Endothelial cell of umbilical vein (primary cell): ENCODE measurements around the gene PIEZO2. TPM values are rescaled to one million over a fixed set of nuclear protein-coding genes. Genes with fewer than 3 reads are reported as not detected.

Experiments used
- BruUV-seq: library from RNA; stranded (reverse); fragments of 400-500 nt; replicated peaks from 2 replicates; lab custom pipeline; 2021; lab: Mats Ljungman, UMichigan
- CTCF ChIA-PET: fragments of 300-600, 350-600 bp; sonication (Branson Sonifier 250); formaldehyde crosslinking; loops from one replicate; lab custom pipeline; 2021; ENCODE audit warnings: antibody characterized with exemption, inconsistent platforms; lab: Charles Lee
- POLR2A ChIA-PET: fragments of 300-600, 350-600 bp; sonication (Branson Sonifier 250); formaldehyde crosslinking; loops from one replicate; lab custom pipeline; 2021; ENCODE audit warnings: antibody characterized with exemption, inconsistent platforms; lab: Charles Lee
- DNase-seq: peaks from one replicate; pipeline ENCODE4 v3.0.0-alpha.2; 2011; ENCODE audit warnings: low read depth, low spot score
- FAIRE-seq: peaks from 2 replicates; lab custom pipeline; 2011; peaks lifted over from hg19 to GRCh38; lab: Jason Lieb, UNC
- H2AFZ ChIP-seq: 2 replicates; pipeline ENCODE4 v1.6.0; 2012; ENCODE audit warnings: low read depth, low read length, control low read depth, inconsistent platforms
- H3K27ac ChIP-seq: 2 replicates; pipeline ENCODE4 v1.5.1; 2011; ENCODE audit warnings: low read depth, mild to moderate bottlenecking, control low read depth, low read length, moderate library complexity; ENCODE audit not compliant: insufficient read depth
- H3K27me3 ChIP-seq, 2 experiments: 2 replicates each; pipeline versions ENCODE4 v1.6.0 to v1.6.1; 2011; ENCODE audit warnings: low read length in 2 of 2, mixed read lengths in 1 of 2; ENCODE audit not compliant: control insufficient read depth in 2 of 2, insufficient read depth in 2 of 2
- H3K36me3 ChIP-seq, 2 experiments: 2 replicates in 1 of 2; 3 replicates in 1 of 2; pipeline ENCODE4 v1.5.1; 2011; ENCODE audit warnings: low read length in 2 of 2, mild to moderate bottlenecking in 1 of 2, moderate library complexity in 1 of 2; ENCODE audit not compliant: control insufficient read depth in 2 of 2, insufficient read depth in 2 of 2; ENCODE audit errors: extremely low read depth in 1 of 2
- H3K4me1 ChIP-seq: 3 replicates; pipeline ENCODE4 v1.5.1; 2011; ENCODE audit warnings: mild to moderate bottlenecking, low read length; ENCODE audit not compliant: control insufficient read depth, insufficient read depth; ENCODE audit errors: extremely low read depth
- H3K4me2 ChIP-seq: 2 replicates; pipeline ENCODE4 v1.6.1; 2011; ENCODE audit warnings: low read length, control low read depth, mixed read lengths; ENCODE audit not compliant: insufficient read depth
- H3K4me3 ChIP-seq, 3 experiments: fragments of 200-600 bp in 1 of 3; sonication (generic), shearing (Covaris generic) in 1 of 3; replicated peaks in 1 of 3; 2 replicates each; pipeline ENCODE4 v1.5.1; 2011 to 2016; ENCODE audit warnings: control low read depth in 3 of 3, low read length in 3 of 3, mild to moderate bottlenecking in 2 of 3, inconsistent platforms in 1 of 3, low read depth in 1 of 3, moderate library complexity in 1 of 3; ENCODE audit not compliant: insufficient read depth in 1 of 3
- H3K79me2 ChIP-seq: 2 replicates; pipeline ENCODE4 v1.6.0; 2012; ENCODE audit warnings: low read length, inconsistent platforms; ENCODE audit not compliant: control insufficient read depth, insufficient read depth
- H3K9ac ChIP-seq: replicated peaks from 2 replicates; pipeline ENCODE3; 2011; ENCODE audit warnings: low read length, control low read depth; ENCODE audit not compliant: insufficient read depth; ENCODE audit errors: extremely low read depth
- H3K9me1 ChIP-seq: replicated peaks from 3 replicates; pipeline ENCODE4 v1.6.0; 2011; ENCODE audit warnings: mild to moderate bottlenecking, low read length; ENCODE audit not compliant: control insufficient read depth, insufficient read depth; ENCODE audit errors: extremely low read depth
- H3K9me3 ChIP-seq: replicated peaks from 2 replicates; pipeline ENCODE4 v1.5.1; 2012; ENCODE audit warnings: low read length, inconsistent platforms; ENCODE audit not compliant: control insufficient read depth, insufficient read depth
- H4K20me1 ChIP-seq: replicated peaks from 2 replicates; pipeline ENCODE3; 2011; ENCODE audit warnings: mild to moderate bottlenecking, low read length; ENCODE audit not compliant: control insufficient read depth, insufficient read depth; ENCODE audit errors: extremely low read depth
- CTCF ChIP-seq, 2 donors: IDR thresholded peaks; 1 replicate in 1 of 2; 2 replicates in 1 of 2; pipeline ENCODE4 v1.5.1; 2011; ENCODE audit warnings: low read length in 2 of 2, mild to moderate bottlenecking in 2 of 2, moderate library complexity in 2 of 2, control low read depth in 1 of 2, inconsistent platforms in 1 of 2, low read depth in 1 of 2; ENCODE audit not compliant: insufficient read depth in 1 of 2; ENCODE audit errors: extremely low read depth in 1 of 2
- EZH2 ChIP-seq: IDR thresholded peaks from 2 replicates; pipeline ENCODE4 v1.6.1; 2012; ENCODE audit warnings: borderline replicate concordance, low read depth, mild to moderate bottlenecking, moderate library complexity, low read length, inconsistent platforms; ENCODE audit not compliant: severe bottlenecking
- FOS ChIP-seq: IDR thresholded peaks from 2 replicates; pipeline ENCODE4 v1.6.1; 2011; ENCODE audit warnings: mild to moderate bottlenecking, low read length, moderate library complexity, borderline replicate concordance; ENCODE audit not compliant: insufficient read depth
- GATA2 ChIP-seq: IDR thresholded peaks from 2 replicates; pipeline ENCODE4 v1.7.0; 2011; ENCODE audit warnings: low read depth, mild to moderate bottlenecking, moderate library complexity, mixed read lengths, low read length; ENCODE audit not compliant: insufficient read length, insufficient read depth
- JUN ChIP-seq: IDR thresholded peaks from 2 replicates; pipeline ENCODE4 v1.6.1; 2011; ENCODE audit warnings: borderline replicate concordance, low read depth; ENCODE audit not compliant: insufficient read length, insufficient read depth
- MAX ChIP-seq: IDR thresholded peaks from 2 replicates; pipeline ENCODE4 v1.6.1; 2011; ENCODE audit not compliant: insufficient read depth, insufficient read length
- MYC ChIP-seq: IDR thresholded peaks from one replicate; pipeline ENCODE4 v1.6.1; 2011; ENCODE audit warnings: mild to moderate bottlenecking, low read depth, low read length
- POLR2A ChIP-seq: IDR thresholded peaks from 2 replicates; pipeline ENCODE4 v1.6.1; 2012; ENCODE audit warnings: low read depth, mild to moderate bottlenecking, control low read depth, low read length
- POLR2AphosphoS5 ChIP-seq: IDR thresholded peaks from 2 replicates; pipeline ENCODE4 v1.6.1; 2012; ENCODE audit warnings: low read depth, mild to moderate bottlenecking, control low read depth, low read length, moderate library complexity; ENCODE audit not compliant: insufficient read depth
- dilution Hi-C: fragments of 300-500 bp; cut with MboI; formaldehyde crosslinking; loops from one replicate; pipeline ENCODE4 v1.15.0; 2019; ENCODE audit warnings: low sequenced_read_pairs; ENCODE audit not compliant: extremely low pct_ligation_motif_present
- intact Hi-C: fragments of 100-400 bp; cut with micrococcal nuclease; formaldehyde crosslinking; loops from one replicate; pipeline ENCODE4 v1.10.0; 2022
- polyA plus RNA-seq, 4 experiments: library from polyadenylated mRNA; depleted of rRNA in 3 of 4; stranded (reverse) in 3 of 4; unstranded in 1 of 4; fragments of >200 nt; gene quantifications; 2 replicates each; pipeline versions ENCODE4 v1.2.1 to v1.2.3, GENCODE V29; 2011 to 2012; ENCODE audit warnings: missing spikeins in 1 of 4
- total RNA-seq: library from RNA; stranded (reverse); gene quantifications from 2 replicates; pipeline ENCODE4 v1.2.3, GENCODE V29; 2021

Gene PIEZO2
- total and polyA plus RNA-seq, 2 donors (not counting 3 experiments of a cell fraction or from before 2014, with no cell fraction given), result 1.7 to 11.2 TPM

- Histone ChIP-seq H2AFZ (no peak overlapping the region), H3K4me1 (no peaks in the 10 kb centered on the region), H3K27me3 (no peaks in the 10 kb centered on the region), H3K36me3 (no peaks in the 10 kb centered on the region), H3K4me2 (no peak overlapping the region), H3K4me3 (no peak overlapping the region), H3K9me3 (peaks cover 5% of the 10 kb centered on the region), H3K27ac (no peak overlapping the region), H3K9me1 (no peaks in the 10 kb centered on the region), H3K79me2 (no peaks in the 10 kb centered on the region), H3K9ac (no peak overlapping the region), H4K20me1 (no peaks in the 10 kb centered on the region)
- no peak for DNase-seq
- dilution Hi-C loops, result no loop called here
- no peak for TF ChIP-seq POLR2AphosphoS5
- TF ChIP-seq MYC, result no peak
- no peak for TF ChIP-seq POLR2A
- TF ChIP-seq CTCF (IDR thresholded peaks at IDR 0.05; ENCODE audit: extremely low read depth in 1 of 2, insufficient read depth in 1 of 2, low read depth in 1 of 2, low read length in 2 of 2), result no peak
- no peak for TF ChIP-seq GATA2
- TF ChIP-seq MAX, result no peak
- no peak for TF ChIP-seq FOS
- no peak for TF ChIP-seq JUN
- no peak for TF ChIP-seq EZH2
- BruUV-seq, result no TSS peak
- FAIRE-seq, result no peak
- intact Hi-C loops, result no loop called here
- ChIA-PET POLR2A (no interaction called here), CTCF (interaction anchor here (1.3 to 1.5 kb wide), 2 partner anchors 91 to 93 kb away, joined by 3 to 9 read pairs; no protein-coding TSS in a partner anchor)
These were observed 206.4 kb downstream of the PIEZO2 start for GRCh38 chr18:10942998-10943397.
